Activated CD4-positive, alpha-beta T cell treated with anti-CD3 and anti-CD28 coated beads for 24 hours (primary cell): ENCODE results near the gene ADRM1.
A peak's percentile ranks its signal among the peaks of the same experiment; 100 is the strongest.

ENCODE experiments used
- DNase-seq, 2 donors: peaks; one replicate each; pipeline ENCODE4 v3.0.0-alpha.2; 2020; ENCODE audit warnings: low read depth in 2 of 2

The ADRM1 gene

GRCh38 chr20:62298577-62299249 is 4.1 kb upstream of the ADRM1 start:
- DNase-seq = no peak

- no peak for DNase-seq
Measured at GRCh38 chr20:62299666-62300236, 3.0 kb upstream of the ADRM1 start.

GRCh38 chr20:62300319-62300718 is 2.5 kb upstream of the ADRM1 start:
- no peak for DNase-seq

DNA sequence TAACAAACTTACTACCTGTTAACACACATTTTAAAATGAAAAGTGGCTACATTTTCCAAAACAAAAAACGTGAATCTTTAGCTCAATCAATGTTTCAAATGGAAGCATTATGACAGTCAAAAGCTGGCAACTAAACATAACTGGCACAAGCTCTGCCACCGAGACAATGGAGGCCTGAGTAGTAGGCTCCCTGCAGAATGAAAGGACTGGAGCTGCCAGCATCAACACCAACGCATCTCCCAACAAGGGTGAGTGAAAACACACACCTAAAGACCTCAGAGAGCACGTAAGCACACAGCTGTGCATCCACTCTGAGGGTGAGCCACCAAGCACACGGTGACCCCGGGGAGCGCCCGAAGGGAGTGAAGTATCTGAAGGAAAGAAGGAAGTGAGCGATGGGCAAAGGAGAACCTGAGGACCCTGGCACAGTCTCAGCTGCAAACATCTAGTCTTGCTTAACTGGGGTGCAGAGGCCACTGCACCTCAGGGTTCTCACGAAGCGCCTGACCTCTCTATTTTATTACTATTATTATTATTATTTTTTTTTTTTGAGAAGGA is 1.6 kb upstream of the ADRM1 start:
- DNase-seq = no peak

DNA sequence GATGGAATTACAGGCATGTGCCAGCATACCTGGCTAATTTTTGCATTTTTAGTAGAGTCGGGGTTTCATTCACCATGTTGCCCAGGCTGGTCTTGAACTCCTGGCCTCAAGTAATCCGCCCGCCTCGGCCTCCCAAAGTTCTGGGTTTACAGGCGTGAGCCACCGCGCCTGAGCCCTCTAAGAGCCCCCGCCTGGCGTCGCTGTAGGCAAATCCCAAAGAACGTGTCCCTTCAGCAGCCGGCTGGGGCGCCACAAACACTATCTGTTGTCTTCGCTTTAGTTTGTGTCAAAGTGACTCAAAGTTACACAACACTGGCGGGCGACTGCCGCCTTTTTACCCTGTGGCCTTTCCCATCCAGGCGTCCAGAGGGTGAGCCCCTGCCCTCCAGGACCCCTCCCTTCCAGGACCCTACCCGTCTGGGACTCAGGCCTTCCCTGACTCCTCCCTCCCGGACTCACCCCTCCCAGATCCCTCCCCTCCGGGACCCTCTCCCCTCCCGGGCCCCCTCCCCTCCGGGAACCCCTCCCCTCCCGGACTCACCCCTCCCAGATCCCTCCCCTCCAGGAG is 940 bp upstream of the ADRM1 start:
- DNase-seq = peak; percentile 83

- no peak for DNase-seq
Measured at GRCh38 chr20:62303062-62303339, 204 bp downstream of the ADRM1 start.

GRCh38 chr20:62303340-62304226 is 786 bp downstream of the ADRM1 start:
- no peak for DNase-seq

DNA sequence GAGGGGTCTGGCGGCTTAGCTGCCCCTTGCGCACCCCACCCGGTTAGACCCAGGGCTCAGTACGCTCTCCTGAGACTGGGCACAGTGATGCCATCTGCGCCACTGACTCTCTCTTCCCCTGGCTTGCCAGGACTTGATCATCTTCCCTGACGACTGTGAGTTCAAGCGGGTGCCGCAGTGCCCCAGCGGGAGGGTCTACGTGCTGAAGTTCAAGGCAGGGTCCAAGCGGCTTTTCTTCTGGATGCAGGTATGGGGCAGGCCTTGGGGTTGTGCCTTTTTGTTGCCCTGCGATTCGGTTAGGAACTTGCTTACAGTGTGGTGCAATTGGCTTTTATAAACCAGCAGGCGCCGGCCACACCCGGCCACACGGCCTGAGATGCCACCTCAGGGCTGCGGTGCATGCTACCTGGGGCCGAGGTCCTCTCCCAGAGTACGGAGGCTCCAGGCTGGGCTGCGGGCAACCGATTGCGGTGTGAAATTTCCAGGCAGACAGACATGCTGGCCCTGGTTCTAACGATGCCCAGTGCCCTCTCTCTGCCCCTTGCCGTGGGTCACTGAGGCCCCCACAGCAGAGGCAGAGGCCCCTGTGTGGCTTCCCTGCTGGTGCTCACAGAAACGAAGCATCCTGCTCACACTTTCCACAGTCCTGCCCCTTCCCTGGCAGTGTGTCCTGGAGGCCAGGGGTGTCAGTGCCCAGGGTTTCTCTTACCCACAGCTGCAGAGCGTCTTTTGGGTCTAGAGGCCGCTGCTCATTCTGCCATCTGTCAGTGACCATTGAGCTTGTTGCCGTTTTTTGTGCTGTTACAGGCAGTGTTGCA is 1.7 kb downstream of the ADRM1 start:
- no peak for DNase-seq

DNA sequence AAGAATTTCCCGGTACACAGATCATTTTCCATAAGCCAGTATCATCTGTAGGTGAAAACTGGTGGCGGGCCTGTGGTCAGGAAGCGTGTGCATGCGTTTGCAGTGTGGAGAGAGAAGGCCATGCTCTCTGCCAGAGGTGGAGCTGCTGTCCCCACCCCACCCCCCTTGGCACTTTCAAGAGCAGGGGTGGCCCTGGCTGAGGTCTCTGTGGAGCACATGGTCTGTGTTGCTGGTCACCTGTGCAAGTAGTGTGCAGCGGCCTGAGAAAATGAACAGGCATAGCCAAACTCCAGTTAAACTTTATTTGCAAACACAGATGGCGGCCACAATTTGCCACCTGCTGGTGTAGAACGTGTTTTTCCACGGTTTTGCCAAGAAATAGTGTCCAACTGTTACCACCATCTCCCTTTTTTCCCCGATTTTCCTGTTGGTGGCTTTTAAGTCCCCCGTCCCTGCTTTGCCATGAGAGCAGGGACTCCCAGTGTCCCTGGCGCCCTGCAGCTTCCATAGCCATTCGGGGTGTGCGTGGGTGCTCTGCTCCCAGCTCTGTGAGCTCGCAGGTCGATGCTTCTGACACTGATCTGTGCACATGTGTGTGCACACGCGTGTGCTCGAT is 2.5 kb downstream of the ADRM1 start:
- no peak for DNase-seq

- DNase-seq = no peak
Measured at GRCh38 chr20:62305765-62306413, 3.1 kb downstream of the ADRM1 start.

GRCh38 chr20:62306414-62307187 is 3.8 kb downstream of the ADRM1 start:
- DNase-seq = no peak

GRCh38 chr20:62307226-62308101 is 4.7 kb downstream of the ADRM1 start:
- DNase-seq = no peak

DNA sequence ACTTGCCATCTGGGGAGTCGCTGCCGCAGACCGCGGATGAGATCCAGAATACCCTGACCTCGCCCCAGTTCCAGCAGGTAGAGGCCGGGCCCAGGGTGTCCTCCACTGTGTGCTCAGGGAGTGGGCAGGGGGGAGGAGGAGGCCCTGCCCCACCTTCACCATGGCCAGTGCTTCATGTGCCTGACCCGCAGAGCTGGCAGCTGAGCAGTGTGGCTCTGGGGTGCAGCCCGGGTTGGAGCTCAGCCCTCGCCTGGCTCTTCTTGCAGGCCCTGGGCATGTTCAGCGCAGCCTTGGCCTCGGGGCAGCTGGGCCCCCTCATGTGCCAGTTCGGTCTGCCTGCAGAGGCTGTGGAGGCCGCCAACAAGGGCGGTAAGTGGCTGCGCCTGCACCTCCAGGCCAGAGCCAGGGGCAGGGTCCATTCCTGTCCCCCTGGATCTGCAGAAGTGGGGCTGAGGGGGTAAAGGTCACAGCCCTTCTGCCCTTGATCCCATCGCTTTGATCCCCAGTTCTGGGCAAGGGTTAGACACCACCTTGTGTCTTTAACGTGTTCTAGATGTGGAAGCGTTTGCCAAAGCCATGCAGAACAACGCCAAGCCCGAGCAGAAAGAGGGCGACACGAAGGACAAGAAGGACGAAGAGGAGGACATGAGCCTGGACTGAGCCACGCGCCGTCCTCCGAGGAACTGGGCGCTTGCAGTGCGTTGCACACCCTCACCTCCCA is 5.5 kb downstream of the ADRM1 start:
- DNase-seq = no peak

DNA sequence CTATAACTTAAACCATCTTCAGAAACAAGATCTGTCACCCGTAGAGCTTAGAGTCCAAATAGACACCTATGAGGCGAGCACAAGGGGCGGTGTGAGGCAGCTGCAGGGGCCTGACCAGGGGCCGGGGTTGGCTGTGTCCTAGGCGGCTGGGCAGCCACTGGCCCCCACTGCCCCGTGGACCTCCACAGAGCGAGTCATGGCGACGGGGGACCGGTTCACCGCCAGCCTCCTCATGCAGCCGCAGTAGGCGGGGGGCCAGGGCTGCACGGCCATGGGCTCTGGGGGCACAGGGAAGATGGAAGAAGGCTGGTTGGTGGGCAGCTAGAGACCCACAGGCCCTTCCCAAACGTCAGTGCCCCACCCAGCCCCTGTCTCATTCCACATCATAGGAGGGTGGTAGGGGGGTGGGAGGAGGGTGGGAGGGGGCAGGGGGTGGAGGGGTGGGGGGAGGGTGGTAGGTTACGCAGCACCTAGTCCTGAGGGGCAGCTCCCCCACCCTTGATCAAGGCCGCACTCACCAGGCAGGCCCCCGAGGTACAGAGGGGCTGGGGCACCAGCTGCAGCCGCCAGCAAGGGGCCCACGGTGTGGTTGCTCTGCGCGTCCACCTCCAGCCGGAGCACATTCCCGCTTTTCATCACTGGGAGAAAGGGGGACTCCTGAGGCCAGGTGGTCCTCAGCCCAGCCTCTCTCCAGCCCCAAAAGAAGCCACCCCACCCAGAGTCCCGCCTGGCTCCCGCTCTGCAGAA is 6.6 kb downstream of the ADRM1 start:
- no peak for DNase-seq

DNA sequence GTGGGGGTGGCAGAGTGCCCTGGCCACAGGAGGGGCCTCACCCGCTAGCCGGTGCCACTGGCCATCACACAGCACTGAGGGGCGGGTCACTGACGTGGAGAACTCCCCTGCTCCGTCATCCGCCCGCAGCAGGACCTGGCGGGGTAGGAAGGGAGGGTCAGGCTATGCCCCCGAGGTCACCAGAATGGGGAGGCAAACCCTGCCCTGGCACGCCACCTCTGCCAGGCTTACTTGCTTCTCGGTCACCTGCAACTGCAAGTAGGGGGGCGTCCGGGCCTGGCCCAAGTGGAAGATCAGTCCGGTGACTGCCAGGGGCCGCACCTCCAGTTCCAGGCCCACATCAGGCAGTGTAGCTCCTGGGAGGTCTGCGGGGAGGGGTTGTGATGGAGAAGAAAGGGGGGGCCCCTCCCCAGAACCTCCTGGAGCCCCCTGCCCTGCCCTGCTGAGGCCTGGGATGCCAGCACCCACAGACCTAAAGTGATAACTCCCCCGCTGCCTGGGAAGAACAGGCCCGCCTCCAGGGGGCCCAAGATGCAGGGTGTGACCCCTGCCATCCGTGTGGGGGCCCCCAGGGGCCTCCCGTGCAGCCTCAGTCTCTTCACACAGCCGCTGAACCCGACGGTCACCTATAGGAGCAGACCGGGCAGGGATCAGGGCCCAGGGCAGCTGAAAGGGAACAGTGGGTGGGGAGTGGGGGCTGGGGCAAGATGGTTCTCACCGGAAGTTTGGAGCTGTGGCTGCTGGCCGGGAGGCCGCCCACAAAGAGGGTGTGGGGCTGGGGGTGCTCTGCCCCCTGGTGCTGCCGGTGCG is 7.4 kb downstream of the ADRM1 start:
- DNase-seq = no peak

DNA sequence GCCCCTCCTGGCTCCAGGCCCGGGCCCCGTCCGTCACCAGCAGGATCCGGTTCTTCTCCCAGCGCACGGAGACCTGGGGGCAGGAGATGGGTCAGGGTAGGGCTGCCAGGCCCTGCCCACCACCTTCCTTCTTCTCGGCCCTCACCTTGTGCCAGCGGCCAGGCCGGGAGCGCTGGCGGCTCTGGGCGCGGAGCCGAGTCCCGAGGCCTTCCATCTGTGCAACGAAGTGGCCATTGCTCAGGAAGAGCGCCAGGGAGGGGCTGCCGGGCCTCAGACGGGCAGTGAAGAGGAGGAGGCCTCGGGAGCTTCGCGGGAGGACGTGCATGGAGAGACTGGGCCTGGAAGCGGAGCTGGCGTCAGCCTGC is 7.9 kb downstream of the ADRM1 start:
- no peak for DNase-seq

- no peak for DNase-seq
Measured at GRCh38 chr20:62311150-62311549, 8.4 kb downstream of the ADRM1 start.
